COLO668 (cell line): ENCODE results near the gene ADRA2B.
A peak's percentile ranks its signal among the peaks of the same experiment; 100 is the strongest.

Source experiments
- DNase-seq: peaks from one replicate; lab custom pipeline; 2025; ENCODE audit not compliant: unreplicated experiment; lab: John Stamatoyannopoulos, UW

The ADRA2B gene

DNA sequence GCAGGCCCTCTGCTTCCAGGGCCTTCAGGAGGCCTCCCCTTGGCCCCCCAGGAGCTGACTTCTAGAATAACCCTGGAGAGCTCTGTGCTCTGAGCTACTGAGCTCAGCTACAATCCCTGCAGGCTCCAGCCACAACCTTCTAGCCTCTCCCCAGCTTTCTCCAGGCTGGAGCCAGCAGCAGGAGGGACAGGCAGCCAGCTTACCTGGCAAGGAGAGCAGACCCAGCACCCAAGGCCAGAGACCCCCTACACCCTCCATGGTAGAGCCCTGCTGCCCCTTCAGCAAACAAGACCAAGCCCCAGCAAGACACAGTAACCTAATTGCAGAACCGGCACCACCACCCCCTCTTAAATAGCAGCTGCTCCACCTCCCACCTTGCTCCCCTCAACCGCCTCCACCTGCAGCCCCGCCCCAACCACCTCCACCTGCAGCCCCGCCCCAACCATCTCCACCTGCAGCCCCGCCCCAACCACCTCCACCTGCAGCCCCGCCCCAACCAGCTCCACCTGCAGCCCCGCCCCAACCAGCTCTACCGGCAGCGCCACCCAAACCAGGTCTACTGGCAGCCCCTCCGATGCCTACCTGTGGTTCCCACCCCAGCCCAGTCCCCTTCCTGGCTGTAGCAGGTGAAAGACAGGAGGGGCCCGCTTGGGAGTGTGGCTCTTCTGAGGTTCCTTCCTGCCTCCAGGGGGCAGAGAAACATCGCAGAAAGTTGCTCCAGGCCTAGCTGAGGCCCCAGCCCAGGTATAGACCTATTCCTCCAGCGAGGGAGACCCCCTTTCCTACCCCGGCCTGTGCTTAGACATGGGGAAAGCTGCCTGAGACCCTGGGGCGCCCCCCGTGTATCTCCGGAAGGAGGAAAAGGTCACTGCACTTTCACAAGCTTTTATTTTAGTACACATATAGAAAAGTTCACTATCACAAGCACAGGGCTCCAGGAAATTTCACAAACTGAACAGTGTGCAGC, 22.1 kb upstream of the ADRA2B start, which contains the start of gene ASTL:
TSS of gene ASTL (minus strand) at position 324 of the 967 bp plus-strand sequence. CDS start at position 258, 66 bp downstream.
- peak; percentile 72 for DNase-seq

DNA sequence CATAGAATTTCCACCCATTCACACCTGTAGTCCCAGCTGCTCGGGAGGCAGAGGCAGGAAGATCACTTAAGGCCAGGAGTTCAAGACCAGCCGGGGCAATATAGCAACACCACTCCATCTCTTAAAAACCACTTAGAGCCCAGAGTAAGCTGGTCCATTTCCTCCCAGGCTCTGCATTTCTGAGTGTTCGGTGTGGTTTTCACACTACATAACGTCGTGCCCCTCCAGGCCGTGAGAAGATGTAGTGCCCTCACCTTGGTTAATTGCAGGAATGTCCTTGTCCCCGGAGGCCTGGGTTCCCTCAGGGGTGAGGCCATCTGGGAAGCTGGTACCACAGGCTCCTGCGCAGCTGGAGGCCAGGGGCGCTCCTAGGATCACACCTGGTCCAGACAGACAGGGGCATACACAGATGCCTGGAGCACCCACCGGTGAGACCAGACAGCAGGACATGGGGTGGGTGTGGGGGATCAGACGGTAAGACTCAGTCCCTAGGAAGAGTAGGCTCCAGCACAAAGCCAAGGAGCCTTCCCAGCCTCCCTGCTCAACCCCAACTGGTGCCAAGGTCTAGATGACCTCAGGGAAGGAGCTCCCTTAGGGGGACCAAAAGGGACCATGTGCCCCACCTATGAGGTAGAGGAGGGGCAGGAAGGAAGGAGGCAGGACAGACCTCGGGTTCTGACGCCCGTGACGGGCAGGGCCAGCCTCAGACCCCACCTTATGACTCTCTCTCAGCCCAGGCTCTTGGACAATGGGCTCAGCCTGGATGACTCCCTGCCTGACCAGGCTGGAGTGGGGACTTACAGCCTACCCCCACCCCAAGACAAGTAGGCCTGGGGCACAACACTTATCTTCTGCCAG, 21.2 kb upstream of the ADRA2B start:
- DNase-seq = no peak

DNA sequence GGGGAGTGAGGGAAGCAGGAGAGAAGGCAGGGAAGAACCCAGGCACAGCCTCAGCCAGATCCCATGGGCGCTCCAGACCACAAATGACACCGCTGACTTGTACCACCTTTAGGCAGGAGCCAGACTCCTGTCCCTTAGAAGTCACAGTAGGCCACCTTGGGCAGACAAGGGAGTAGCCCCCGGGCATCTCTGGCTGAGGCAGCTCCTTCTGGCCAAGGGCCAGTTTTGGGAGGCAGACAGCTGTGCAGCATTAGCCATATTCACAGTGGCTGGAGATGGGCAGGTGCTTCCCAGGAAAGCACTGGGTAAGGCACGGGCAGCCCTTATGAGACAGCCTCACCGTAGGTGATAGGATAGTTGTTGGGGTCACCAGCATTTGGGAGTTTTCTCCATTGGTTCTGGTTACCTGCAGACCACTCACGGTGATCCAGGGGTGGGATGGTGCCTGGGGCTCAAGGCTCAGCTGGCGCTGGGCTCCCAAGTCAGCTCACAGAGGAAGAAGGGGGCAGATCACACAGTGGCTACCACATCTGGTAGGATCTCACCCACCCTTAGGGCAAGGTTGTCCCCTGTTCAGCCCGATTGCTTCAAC, 19.9 kb upstream of the ADRA2B start:
- peak; percentile 23 for DNase-seq

DNA sequence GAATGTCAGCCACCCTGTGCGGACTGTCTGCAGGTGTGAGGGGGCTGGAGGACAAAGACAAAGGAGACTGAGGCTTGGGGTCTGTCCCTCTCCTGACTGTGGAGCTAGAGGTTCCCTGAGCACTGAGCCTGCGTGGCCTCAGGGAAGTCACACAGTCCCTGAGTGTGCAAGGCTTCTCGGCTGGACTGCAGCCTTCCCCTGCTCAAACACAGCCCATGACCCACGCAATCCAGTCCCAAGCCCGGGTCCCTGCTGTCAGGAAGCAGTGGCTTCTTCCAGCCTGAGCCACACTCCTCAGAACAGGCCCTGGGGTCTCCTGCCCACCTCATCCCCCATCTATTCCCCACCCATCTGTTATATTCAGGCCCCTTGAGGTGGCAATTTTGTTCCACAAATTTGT, 19.2 kb upstream of the ADRA2B start:
- DNase-seq = no peak

DNA sequence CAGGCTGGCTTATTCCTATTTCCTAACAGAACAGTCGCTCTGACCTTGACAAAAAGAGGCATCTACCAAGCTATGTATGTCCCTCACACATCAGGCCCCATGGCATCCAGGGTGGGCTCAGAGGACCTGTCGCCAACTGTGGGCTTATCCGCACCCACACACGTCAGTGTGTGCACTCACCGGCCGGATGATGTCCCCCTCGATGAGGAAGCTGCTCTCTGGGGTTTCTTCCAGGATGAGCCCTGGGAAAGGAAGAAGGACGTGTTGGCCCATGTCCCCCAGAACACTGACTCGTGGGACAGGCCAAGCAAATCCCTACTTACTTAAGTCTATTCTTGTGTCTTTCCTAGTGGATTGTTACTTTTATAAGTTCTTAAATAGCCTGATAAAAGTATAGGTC, 18.8 kb upstream of the ADRA2B start:
- no peak for DNase-seq

DNA sequence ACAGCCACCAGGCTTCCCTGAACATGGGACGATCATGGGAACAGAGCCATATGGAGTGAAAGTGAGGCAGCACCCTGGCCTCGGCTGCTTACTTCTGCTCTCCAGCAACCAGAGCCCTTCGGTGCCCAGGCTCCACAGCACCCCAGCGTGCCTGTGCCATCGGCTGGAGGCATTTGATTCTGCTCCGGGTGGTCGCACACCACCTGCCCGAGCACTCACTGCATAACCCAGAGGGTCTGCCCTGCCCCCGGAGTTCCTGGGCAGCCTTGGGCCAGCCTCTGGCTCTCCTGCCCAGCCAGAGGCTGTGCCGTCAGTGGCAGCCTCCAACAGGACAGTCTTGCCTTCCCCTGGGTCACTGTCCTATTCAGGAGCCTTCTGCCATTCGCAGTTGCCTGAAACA, 18.1 kb upstream of the ADRA2B start:
- DNase-seq = no peak

DNA sequence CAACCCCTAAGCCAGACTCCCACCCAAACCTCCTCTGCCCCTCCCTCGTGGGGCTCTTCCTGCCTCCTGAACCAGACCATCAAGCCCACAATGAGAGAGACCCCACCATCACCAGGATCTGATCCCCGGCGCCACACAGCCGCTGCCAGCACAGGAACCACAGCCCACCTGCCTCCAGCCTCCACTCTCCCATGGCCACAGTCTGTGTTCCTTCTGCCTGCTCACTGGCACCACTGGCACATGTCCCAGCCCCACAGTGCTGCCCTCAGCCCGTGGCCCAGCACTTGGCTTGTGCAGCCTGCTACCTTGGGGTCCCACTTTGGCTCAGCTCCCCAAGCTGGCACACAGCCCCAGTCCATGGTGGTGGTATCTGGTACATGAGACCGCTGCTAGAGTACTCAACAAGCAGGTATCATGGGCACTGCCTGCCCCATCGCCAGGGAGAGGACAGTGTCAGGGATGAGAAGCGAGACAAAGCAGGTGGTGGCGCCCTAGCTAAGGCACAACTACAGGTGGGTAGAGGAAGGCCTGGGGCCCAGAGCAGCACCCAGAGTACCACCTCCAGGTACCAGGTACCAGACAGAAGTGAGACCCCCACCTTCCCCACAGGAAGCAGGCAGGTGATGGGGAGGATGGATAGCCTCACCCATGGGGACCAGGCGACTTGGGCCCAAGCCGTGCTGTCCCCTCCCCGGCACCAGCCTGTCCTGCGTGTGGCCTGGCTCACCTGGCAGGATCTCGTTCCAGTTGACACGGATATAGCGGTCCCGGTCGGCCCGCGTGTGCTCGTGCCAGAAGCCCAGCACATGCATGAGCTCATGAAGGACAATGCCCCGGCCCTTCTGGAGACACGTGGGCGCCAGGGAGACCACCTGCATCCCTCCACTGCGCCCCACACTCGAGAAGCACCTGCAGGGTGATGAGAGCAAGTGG, 15.7 kb upstream of the ADRA2B start:
- DNase-seq = no peak

DNA sequence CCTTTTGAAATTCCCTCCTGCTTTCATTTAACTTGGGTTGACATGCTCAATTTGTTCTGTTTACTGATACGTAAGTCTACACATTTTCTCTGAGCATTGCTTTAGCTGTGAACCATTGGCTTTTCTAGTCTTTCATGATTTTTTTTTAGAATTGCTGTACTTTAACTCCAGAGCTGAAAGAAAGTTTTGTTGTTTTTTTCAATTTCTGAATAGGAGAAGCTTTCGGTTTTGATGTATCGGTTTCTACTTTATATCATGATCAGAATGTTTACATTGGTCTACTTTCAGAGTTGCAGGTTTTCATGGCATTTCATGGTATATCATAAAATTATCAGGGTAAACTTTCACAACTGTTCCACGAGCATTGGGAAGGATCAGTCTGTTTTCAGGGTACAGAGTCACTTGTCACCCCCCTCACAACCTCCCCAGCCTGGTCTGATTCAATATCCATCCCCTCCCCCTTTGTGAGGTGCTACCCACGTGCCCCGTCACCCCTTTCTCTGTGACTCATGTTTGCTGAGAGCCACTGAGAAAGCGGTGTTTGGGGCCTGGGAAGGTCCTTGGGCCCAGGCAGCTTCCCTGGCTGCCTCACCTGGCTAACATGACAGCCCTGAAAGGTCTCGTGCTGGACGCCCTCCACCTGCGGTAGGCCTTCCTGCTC, 14.9 kb upstream of the ADRA2B start:
- DNase-seq = no peak

DNA sequence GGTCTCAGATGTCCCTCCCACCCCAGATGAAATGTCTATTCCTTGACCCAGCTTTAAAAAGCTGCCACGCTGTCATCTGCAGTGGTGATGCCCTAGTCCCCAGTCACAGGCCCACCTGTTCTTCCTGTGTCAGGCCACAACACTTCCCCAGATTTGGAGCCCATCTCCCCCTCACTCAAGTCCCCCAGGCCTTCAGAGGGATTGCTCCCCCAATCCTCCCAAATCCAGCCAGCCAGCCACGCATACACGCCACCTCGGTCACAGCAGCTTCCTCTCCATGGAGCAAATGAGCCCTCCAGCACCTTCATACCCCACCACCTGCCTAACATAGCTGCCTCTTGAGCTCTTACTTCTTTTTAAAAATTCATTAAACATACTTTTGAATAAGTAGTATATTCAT, 14.1 kb upstream of the ADRA2B start:
- no peak for DNase-seq

DNA sequence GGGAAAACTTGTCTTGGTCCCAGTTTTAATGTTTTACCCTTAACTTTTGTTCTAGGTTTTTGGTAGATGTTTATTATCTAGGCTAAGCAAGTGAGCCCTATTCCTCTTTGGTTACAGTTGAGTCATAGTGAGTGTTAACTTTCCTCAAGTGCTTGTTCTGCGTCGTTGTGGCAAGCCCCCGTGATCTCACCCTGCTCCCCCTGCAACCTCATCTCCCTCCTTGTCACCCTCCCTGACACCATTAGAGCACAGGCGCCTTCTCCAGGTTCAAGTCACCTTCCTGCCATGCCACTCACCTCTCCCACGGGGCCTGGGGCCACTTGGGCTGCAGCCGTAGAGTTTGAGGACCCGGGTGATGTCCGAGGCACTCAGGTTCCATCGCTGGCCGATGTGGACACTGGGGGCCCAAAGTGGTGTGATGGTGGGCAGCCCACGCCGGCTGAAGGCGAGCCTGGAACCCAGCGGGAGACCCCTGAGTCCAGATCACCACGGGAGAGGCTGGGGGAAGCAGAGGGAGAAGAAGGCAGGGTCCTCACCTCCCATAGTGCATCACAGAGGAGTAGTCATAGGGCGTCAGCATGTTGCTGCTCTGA, 13.3 kb upstream of the ADRA2B start:
- no peak for DNase-seq

DNA sequence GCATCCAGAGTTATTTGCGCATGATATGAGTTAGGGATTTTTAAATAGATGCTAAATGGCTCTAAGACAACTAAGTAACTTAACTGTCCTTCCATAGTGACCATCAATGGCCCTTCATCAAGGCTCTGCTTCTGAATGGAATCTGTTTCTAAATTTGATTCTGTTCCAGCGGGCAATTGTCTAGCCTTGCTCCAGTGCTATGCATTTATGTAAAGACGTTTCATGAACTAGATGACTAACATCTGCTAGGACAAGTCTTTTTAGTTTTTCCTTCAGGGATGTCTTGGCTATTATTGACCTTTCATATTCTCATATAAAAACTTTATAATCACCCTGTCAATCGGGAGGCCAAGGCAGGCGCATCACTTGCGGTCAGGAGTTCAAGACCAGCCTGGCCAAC, 12.1 kb upstream of the ADRA2B start:
- no peak for DNase-seq

DNA sequence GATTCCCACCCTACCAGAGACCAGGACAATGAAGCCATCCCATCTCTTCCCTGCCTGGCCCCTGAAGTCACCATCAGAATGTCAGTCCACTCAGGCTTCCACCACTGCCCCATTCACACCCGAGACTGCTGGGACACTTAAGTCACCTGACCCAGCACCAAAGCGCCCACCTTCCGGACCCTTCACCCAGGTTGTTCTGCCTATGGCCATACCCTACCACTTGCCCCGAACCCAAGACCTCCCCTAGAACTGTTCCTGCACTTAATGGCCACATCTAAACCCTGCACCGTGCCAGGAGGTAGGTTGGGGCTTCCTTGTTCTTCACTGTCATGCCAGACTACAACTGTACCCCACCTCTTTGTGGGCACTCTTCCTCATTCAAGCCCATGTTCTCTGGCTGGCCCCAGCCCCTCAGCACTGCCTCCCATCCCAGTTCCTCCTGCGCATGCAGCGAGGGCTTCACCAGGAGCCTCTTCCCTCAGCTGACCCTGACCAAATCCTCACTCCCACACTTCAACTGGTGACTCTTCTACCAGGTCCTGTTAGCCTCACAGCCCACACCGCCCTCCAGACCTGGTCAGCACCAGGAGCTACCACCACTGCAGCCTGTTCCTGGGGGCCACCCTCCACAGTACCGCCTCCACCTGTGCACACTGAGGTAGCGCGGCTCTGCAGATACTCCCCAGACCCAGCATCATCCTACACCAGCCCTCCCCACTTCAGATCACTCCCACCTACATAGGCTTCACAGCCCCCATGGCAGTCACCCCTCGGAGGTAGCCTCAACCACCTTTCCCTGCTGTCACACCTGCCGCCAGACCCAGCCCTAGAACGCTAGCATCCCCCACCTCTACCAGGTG, 8.3 kb upstream of the ADRA2B start:
- DNase-seq = no peak

DNA sequence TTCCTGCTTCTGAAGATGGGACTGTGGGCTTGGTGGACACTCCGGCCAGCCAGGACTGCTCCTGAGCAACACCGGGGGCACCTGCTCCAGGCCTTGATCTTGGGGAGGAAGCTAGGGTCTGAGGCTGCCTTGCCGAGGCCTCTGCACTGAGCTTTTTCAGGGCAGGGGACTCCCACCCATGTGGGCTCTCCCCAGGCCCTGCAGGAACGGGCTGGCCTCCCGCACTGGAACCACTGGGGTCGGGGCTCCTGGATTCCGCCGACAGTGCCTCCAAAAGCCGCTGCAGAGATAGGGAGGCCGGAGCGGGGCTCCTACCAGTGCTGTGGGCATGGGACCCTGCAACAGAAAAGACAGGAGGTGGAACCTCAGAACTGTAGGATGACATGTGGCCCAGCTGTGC, 7.6 kb upstream of the ADRA2B start:
- DNase-seq = no peak

DNA sequence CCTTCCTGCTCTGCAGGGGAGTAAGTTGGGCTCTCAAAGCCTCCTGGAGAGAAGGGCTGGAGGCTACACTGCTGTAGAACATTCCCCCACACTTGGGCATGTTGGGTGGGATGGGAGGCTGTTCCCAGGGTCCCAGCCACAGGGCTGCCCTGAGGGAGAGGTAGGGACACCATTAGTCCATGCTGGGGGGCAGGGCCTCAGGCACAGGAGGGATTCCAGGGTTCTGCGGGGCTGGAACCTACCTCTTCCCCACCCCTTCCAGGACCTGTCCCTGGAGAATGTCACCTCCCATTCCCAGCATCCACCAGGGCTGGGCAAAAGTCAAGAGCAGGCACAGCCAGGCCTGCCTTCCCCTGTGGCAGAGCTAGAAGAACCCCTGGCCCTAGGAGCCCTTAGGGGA, 6.9 kb upstream of the ADRA2B start:
- DNase-seq = no peak

DNA sequence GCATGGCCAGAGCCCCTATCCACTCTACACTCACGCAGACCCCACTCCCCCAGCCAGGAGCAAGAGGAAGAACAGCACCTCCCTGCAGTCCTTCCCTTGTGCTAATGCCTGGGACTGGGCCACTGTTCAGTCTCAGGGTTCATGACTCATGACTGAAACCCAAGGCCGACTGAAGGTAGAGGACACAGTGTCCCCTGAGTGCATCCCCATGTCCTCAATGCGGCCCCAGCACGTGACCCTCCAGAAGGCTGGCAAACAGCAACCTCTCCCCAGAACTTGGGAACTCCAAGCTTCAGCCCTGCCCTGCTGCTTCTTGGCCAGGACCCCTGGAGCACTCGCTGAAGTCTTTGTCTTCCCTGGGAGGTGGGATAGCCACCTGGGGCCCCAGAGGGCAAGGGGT, 6.0 kb upstream of the ADRA2B start:
- no peak for DNase-seq

DNA sequence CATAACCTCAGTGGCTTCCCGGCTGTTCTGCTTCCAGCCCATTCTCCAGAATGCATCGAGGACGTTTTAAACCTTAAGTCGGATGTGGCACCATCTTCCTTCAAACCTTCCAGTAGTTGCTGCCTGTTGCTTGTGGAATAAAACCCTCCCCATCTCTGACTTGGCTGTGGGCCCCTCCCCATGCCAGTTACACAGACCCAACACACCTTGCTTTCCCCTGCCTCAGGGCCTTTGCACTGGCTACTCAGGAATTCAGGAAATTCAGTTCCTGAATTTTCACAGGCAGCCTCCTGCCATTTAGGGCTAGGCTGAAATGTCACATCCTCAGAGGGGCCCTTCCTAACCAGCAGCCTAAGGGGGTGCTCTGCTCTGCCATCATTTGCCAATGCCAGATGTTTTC, 5.0 kb upstream of the ADRA2B start:
- DNase-seq = no peak

DNA sequence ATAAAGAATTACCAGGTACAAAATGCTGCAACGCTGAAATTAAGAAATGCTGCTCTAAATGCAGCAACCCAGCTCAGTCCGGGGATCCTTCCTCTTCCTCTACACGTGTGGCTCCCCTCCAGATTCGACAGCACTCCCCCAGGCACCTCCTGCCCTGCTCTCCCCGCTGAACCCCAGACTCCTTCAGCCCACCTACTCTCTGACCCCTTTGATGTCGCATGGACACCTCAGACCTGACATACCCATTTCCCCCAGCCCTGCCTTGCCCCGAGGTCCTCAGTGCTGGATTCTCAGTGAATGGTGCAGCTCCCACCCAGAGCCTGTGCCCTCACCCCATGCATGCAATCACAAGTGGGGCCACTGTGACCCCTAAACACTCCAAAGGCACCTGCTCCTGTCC, 4.6 kb upstream of the ADRA2B start:
- DNase-seq = no peak

DNA sequence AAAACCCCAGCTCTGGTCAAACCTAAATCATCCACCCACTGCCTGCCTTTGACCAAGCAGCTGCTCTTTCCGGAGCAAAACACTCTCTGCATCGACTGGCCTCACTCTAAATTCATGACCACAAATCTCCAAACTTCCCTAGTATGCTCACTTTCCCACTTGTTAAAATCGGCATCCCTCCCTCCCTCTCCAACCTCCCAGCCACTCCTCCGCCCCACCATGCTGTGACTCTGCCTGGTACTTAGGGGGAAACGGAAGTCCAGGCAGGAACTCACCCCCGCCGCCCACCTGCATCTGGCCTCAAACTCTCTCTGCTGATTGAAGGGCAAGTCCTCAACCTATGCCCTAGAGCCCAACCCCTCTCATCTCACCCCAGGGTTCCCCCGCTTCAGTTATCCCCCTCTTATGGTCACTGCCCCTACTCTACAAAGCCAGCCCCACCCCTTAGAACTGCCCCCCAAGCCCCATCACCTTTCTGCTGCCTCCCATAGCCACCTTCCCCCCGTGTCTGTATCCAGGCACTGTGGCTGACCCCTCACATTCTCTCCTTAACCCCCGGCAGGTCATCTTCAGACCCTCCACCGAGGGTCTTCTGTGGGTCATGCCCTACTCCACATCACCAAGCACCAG, 3.8 kb upstream of the ADRA2B start:
- DNase-seq = no peak
